ENCODE data around the gene HDGFL2. TPM values are rescaled to one million over a fixed set of nuclear protein-coding genes. Genes with fewer than 3 reads are reported as not detected.

Gene HDGFL2
- total and polyA plus RNA-seq, 10 donors, result 23.2 to 136 (median 28.3) TPM

- Histone ChIP-seq H3K4me3 (no peak overlapping the region), H3K27me3 (replicated peaks in 1 of 7) (no peaks in the 10 kb centered on the region), H3K36me3 (peaks cover 0 to 94% (median 67%) of the 10 kb centered on the region in 6 donors), H3K9me3 (no peaks in the 10 kb centered on the region), H3K4me1 (no peaks in the 10 kb centered on the region), H3K27ac (no peak overlapping the region)
- DNase-seq, result no peak
- 95 to 98% (median 97%) methylated on average over 17 to 21 of the region's 21 CpGs for WGBS, 5 donors
- TF ChIP-seq POLR2AphosphoS5 (IDR thresholded peaks at IDR 0.05), result no peak
- TF ChIP-seq CTCF (IDR thresholded peaks at IDR 0.05 in 8 of 11, conservative IDR thresholded peaks at IDR 0.05 in 3 of 11), result no peak
- no peak for TF ChIP-seq POLR2A (IDR thresholded peaks at IDR 0.05)
- intact Hi-C loops (cut with DNase I; ENCODE audit: low total_unique reads), result no loop called here
Observed at GRCh38 chr19:4491446-4491845, 19.3 kb downstream of the HDGFL2 start.

GRCh38 chr19:4492337-4493103 is 20.4 kb downstream of the HDGFL2 start:
- no peaks in the 10 kb centered on the region for H3K9me3 ChIP-seq
- H3K4me1 ChIP-seq, result no peaks in the 10 kb centered on the region
- intact Hi-C loops (cut with DNase I; ENCODE audit: low total_unique reads), result no loop called here
- no peak for DNase-seq
- TF ChIP-seq POLR2A (IDR thresholded peaks at IDR 0.05) (no peak), CTCF (IDR thresholded peaks at IDR 0.05 in 8 of 11, conservative IDR thresholded peaks at IDR 0.05 in 3 of 11) (no peak), POLR2AphosphoS5 (IDR thresholded peaks at IDR 0.05) (no peak)
- no peak overlapping the region for H3K27ac ChIP-seq
- WGBS, 5 donors, result 85 to 100% (median 96%) methylated on average over 3 of the region's 3 CpGs
- H3K27me3 ChIP-seq (replicated peaks in 1 of 7), result no peaks in the 10 kb centered on the region
- no peak overlapping the region for H3K4me3 ChIP-seq
- H3K36me3 ChIP-seq, result peaks cover 0 to 94% (median 72%) of the 10 kb centered on the region in 6 donors

- no peaks in the 10 kb centered on the region for H3K4me1 ChIP-seq
- H3K9me3 ChIP-seq, result no peaks in the 10 kb centered on the region
- H3K4me3 ChIP-seq, result no peak overlapping the region
- H3K36me3 ChIP-seq, result peaks cover 0 to 94% (median 77%) of the 10 kb centered on the region in 6 donors
- no peaks in the 10 kb centered on the region for H3K27me3 ChIP-seq (replicated peaks in 1 of 7)
- WGBS, 5 donors, result 84 to 94% (median 93%) methylated on average over 28 to 41 of the region's 41 CpGs
- intact Hi-C loops (cut with DNase I; ENCODE audit: low total_unique reads), result no loop called here
- no peak for DNase-seq
- H3K27ac ChIP-seq, result no peak overlapping the region
- TF ChIP-seq CTCF (IDR thresholded peaks at IDR 0.05 in 8 of 11, conservative IDR thresholded peaks at IDR 0.05 in 3 of 11) (no peak), POLR2AphosphoS5 (IDR thresholded peaks at IDR 0.05) (no peak), POLR2A (IDR thresholded peaks at IDR 0.05) (no peak)
Observed at GRCh38 chr19:4493104-4493928, 21.2 kb downstream of the HDGFL2 start.

Data from spleen (tissue), 11 donors.